K562 (cell line): Measurements from ENCODE around the gene PLD1. TPM values are rescaled to one million over a fixed set of nuclear protein-coding genes. Genes with fewer than 3 reads are reported as not detected.

Experiments used
- CBX1 ChIP-seq: sonication (generic); IDR thresholded peaks from 2 replicates; pipeline ENCODE4 v1.6.1; 2016; ENCODE audit warnings: antibody characterized with exemption, low read depth, mild to moderate bottlenecking
- CBX5 ChIP-seq: IDR thresholded peaks from 2 replicates; pipeline ENCODE4 v1.6.1; 2014; ENCODE audit warnings: low read depth, borderline replicate concordance
- HCFC1 ChIP-seq: IDR thresholded peaks from 2 replicates; pipeline ENCODE4 v1.6.1; 2012; ENCODE audit warnings: low read depth, low read length, improper control_type of control experiment
- HLTF ChIP-seq: fragments of 450-650 bp; IDR thresholded peaks from 2 replicates; pipeline ENCODE4 v1.6.1; 2016
- KDM1A ChIP-seq, 2 experiments: fragments of 450-650 bp; IDR thresholded peaks; 2 replicates each; pipeline ENCODE4 v1.6.1; 2016; ENCODE audit warnings: mild to moderate bottlenecking in 2 of 2
- MCM5 ChIP-seq: fragments of 450-650 bp; IDR thresholded peaks from 2 replicates; pipeline ENCODE4 v1.6.1; 2016; ENCODE audit warnings: low read depth
- MIER1 ChIP-seq: fragments of 450-650 bp; IDR thresholded peaks from 2 replicates; pipeline ENCODE4 v1.6.1; 2016; ENCODE audit warnings: antibody characterized with exemption, mild to moderate bottlenecking, low read depth
- SMARCC2 ChIP-seq: fragments of 450-650 bp; IDR thresholded peaks from 2 replicates; pipeline ENCODE4 v1.6.1; 2017; ENCODE audit warnings: antibody characterized with exemption, moderate library complexity, mild to moderate bottlenecking, low read depth
- STAG1 ChIP-seq: sonication (generic); formaldehyde crosslinking; IDR thresholded peaks from 2 replicates; pipeline ENCODE4 v1.5.0; 2020; ENCODE audit warnings: missing genetic modification reagents, borderline replicate concordance
- TRIM24 ChIP-seq, 2 experiments: fragments of 450-650 bp; IDR thresholded peaks; 2 replicates each; pipeline ENCODE4 v1.6.1; 2016
- TRIM28 ChIP-seq: fragments of 450-650 bp; IDR thresholded peaks from 2 replicates; pipeline ENCODE4 v1.6.1; 2017
- ZNF282 ChIP-seq: sonication (generic); formaldehyde crosslinking; IDR thresholded peaks from 2 replicates; pipeline ENCODE4 v1.8.1; 2023; ENCODE audit warnings: missing genetic modification reagents
- ZNF354B ChIP-seq: fragments of 250-450 bp; sonication (Bioruptor Pico); IDR thresholded peaks from 2 replicates; pipeline ENCODE4 v1.4.0; 2020
- ZNF507 ChIP-seq: conservative IDR thresholded peaks from 2 replicates; pipeline ENCODE4 v1.6.1; 2017; ENCODE audit warnings: missing genetic modification characterization, missing compliant biosample characterization
- ZNF561 ChIP-seq: fragments of 450-650 bp; formaldehyde crosslinking; conservative IDR thresholded peaks from 2 replicates; pipeline ENCODE4 v1.4.0; 2020; ENCODE audit warnings: mild to moderate bottlenecking, moderate library complexity
- polyA plus RNA-seq, 8 experiments: library from polyadenylated mRNA; depleted of rRNA in 4 of 8; stranded (reverse) in 5 of 8; unstranded in 3 of 8; fragments of >200 nt; fragmentation: Nextera tagmentation in 2 of 8; fragmentation: Illumina TruSeq in 1 of 8; extraction: Ambion mirVana in 2 of 8; extraction: Trizol in 1 of 8; gene quantifications; 2 replicates each; pipeline versions ENCODE4 v1.2.1 to v1.2.3, GENCODE V29; 2011 to 2014; ENCODE audit warnings: inconsistent platforms in 1 of 8, missing spikeins in 1 of 8
- total RNA-seq, 7 experiments: library from RNA; depleted of rRNA in 6 of 7; stranded (reverse); fragments of >200 nt in 6 of 7; fragmentation: Illumina TruSeq in 2 of 7; extraction: Trizol in 2 of 7; gene quantifications; 2 replicates each; pipeline versions ENCODE4 v1.2.1 to v1.2.3, GENCODE V29; 2011 to 2021; ENCODE audit warnings: low replicate concordance in 1 of 7
- TF ChIP-seq, protein P1 (sequence below), 2 experiments: fragments of 450-650 bp in 1 of 2; sonication (generic) in 1 of 2; formaldehyde crosslinking in 1 of 2; IDR thresholded peaks; 2 replicates each; pipeline versions ENCODE4 v1.7.1 to v1.9.0; 2016 to 2022; ENCODE audit warnings: inconsistent platforms in 1 of 2, mild to moderate bottlenecking in 1 of 2, missing genetic modification reagents in 1 of 2
- TF ChIP-seq, protein P2 (sequence below): fragments of 450-650 bp; IDR thresholded peaks from 2 replicates; pipeline ENCODE4 v1.6.1; 2018; ENCODE audit warnings: mild to moderate bottlenecking, low read depth; ENCODE audit not compliant: partially characterized antibody

PLD1 gene
- total and polyA plus RNA-seq, 9 of the 15 experiments (the other 6 are each of a cell fraction or from before 2014, with no cell fraction given), result 8.4 to 26.1 (median 18.6) TPM

DNA sequence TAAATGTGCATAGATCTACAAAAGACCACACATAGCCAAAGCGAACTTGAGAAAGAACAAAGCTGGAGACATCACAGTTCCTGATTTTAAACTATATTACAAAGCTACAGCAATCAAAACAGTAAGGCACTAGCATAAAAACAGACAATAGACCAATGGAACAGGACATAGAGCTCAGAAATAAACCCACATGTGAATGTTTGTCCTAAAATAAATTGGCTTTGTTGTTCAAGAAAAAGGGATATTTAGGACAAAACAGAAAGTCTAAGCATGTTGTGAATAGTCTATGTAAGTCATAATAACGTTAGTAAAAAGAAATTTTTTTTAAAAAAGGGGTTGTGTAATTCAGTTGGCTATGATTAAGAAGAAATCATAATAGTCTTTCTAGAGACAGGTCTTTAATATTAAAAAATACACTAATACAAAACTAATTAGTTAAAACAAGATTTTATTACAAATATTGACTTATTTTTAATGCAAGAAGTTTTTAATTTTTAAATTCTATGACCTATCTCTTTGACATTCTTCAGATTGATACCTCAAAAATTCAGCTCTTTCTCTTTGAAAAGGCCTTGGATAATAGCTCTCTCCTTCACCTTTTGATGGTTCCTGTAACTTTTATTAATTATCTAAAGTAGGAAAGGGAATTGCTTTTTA is 44.5 kb upstream of the PLD1 start (continued):
- TF ChIP-seq, protein P1, sequence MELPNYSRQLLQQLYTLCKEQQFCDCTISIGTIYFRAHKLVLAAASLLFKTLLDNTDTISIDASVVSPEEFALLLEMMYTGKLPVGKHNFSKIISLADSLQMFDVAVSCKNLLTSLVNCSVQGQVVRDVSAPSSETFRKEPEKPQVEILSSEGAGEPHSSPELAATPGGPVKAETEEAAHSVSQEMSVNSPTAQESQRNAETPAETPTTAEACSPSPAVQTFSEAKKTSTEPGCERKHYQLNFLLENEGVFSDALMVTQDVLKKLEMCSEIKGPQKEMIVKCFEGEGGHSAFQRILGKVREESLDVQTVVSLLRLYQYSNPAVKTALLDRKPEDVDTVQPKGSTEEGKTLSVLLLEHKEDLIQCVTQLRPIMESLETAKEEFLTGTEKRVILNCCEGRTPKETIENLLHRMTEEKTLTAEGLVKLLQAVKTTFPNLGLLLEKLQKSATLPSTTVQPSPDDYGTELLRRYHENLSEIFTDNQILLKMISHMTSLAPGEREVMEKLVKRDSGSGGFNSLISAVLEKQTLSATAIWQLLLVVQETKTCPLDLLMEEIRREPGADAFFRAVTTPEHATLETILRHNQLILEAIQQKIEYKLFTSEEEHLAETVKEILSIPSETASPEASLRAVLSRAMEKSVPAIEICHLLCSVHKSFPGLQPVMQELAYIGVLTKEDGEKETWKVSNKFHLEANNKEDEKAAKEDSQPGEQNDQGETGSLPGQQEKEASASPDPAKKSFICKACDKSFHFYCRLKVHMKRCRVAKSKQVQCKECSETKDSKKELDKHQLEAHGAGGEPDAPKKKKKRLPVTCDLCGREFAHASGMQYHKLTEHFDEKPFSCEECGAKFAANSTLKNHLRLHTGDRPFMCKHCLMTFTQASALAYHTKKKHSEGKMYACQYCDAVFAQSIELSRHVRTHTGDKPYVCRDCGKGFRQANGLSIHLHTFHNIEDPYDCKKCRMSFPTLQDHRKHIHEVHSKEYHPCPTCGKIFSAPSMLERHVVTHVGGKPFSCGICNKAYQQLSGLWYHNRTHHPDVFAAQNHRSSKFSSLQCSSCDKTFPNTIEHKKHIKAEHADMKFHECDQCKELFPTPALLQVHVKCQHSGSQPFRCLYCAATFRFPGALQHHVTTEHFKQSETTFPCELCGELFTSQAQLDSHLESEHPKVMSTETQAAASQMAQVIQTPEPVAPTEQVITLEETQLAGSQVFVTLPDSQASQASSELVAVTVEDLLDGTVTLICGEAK (IDR thresholded peaks at IDR 0.05), result no peak
- TF ChIP-seq, protein P1 (CRISPR knock-in tag; IDR thresholded peaks at IDR 0.05), result no peak
- TF ChIP-seq CBX5 (0 out of 2 replicates have a peak, but pooled peaks have one; percentile 14), ZNF282 (CRISPR knock-in tag) (no peak), SMARCC2 (no peak), MIER1 (no peak), HCFC1 (no peak), HLTF (0 out of 2 replicates have a peak, but pooled peaks have one; percentile 50), MCM5 (no peak), KDM1A (IDR thresholded peaks at IDR 0.05) (peak in 1 of 2 experiments; percentile 42; a peak in 1 of 4 replicates), ZNF507 (tag) (0 out of 2 replicates have a peak, but pooled peaks have one; percentile 22), CBX1 (0 out of 2 replicates have a peak, but pooled peaks have one; percentile 30), ZNF354B (CRISPR knock-in tag) (no peak), STAG1 (CRISPR knock-in tag) (no peak), TRIM24 (IDR thresholded peaks at IDR 0.05) (peak; percentile 9 to 68; a peak in 2 of 4 replicates), TRIM28 (peak; percentile 96), ZNF561 (CRISPR knock-in tag) (no peak)
- TF ChIP-seq, protein P2, sequence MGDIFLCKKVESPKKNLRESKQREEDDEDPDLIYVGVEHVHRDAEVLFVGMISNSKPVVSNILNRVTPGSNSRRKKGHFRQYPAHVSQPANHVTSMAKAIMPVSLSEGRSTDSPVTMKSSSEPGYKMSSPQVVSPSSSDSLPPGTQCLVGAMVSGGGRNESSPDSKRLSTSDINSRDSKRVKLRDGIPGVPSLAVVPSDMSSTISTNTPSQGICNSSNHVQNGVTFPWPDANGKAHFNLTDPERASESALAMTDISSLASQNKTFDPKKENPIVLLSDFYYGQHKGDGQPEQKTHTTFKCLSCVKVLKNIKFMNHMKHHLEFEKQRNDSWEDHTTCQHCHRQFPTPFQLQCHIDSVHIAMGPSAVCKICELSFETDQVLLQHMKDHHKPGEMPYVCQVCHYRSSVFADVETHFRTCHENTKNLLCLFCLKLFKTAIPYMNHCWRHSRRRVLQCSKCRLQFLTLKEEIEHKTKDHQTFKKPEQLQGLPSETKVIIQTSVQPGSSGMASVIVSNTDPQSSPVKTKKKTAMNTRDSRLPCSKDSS, result peak; percentile 78
